Left lung (tissue), 8 donors: ENCODE results near the gene WBP2. TPM values are rescaled to one million over a fixed set of nuclear protein-coding genes. Genes with fewer than 3 reads are reported as not detected.

ENCODE experiments used
- polyA plus RNA-seq, 6 donors: library from polyadenylated mRNA; unstranded; fragments of 120-200 nt; gene quantifications; one replicate each; pipeline ENCODE4 v1.2.1, GENCODE V29; 2013; ENCODE audit not compliant: insufficient read length in 6 of 6
- total RNA-seq, 2 donors: library from RNA; stranded (reverse); fragmentation: NEBNext Ultra II Directional; extraction: Animal tissue kit (Norgen Biotek cat#: 25700); gene quantifications; one replicate each; pipeline ENCODE4 v1.2.1, GENCODE V29; 2021
- donor health status: DM: no; HTN: yes; CAD: no.
- donor health status: DM: no; HTN: no; CAD: no.

Gene WBP2
- total and polyA plus RNA-seq, 8 donors, result 64.1 to 132 (median 75.6) TPM

Other genes starting within 250 kb of the WBP2 start
- 1 to 10 TPM; 1.0 to 1.7 TPM for gene SMIM5, start 221.9 kb downstream of the WBP2 start, total RNA-seq
- gene SMIM5, start 221.9 kb downstream of the WBP2 start, polyA plus RNA-seq, result 1 to 10 TPM; 1.7 to 3.4 (median 2.4) TPM
- 10 to 100 TPM; 28.5 to 35.5 TPM for gene RECQL5, start 188.2 kb downstream of the WBP2 start, total RNA-seq
- 10 to 100 TPM; 28.9 to 43.0 (median 35.8) TPM for gene RECQL5, start 188.2 kb downstream of the WBP2 start, polyA plus RNA-seq
- 10 to 100 TPM; 58.9 to 80.8 TPM for gene SAP30BP, start 188.0 kb downstream of the WBP2 start, total RNA-seq
- 100 to 1,000 TPM in 5 of 6 donors, 10 to 100 TPM in 1; 97.7 to 111 (median 102) TPM for gene SAP30BP, start 188.0 kb downstream of the WBP2 start, polyA plus RNA-seq
- gene ITGB4, start 133.9 kb downstream of the WBP2 start, total RNA-seq, result 10 to 100 TPM; 44.1 to 54.8 TPM
- 10 to 100 TPM in 1 of 6 donors, 1 to 10 TPM in 5; 4.6 to 12.2 (median 8.9) TPM for gene ITGB4, start 133.9 kb downstream of the WBP2 start, polyA plus RNA-seq
- gene GALK1, start 90.1 kb downstream of the WBP2 start, total RNA-seq, result 10 to 100 TPM; 38.1 to 39.6 TPM
- gene GALK1, start 90.1 kb downstream of the WBP2 start, polyA plus RNA-seq, result 10 to 100 TPM; 10.3 to 19.2 (median 15.0) TPM
- gene UNK, start 70.5 kb downstream of the WBP2 start, total RNA-seq, result 10 to 100 TPM; 19.8 to 24.6 TPM
- 10 to 100 TPM; 48.4 to 54.6 (median 50.6) TPM for gene UNK, start 70.5 kb downstream of the WBP2 start, polyA plus RNA-seq
- gene UNC13D, start 10.9 kb downstream of the WBP2 start, total RNA-seq, result 10 to 100 TPM; 60.5 to 91.4 TPM
- gene UNC13D, start 10.9 kb downstream of the WBP2 start, polyA plus RNA-seq, result 10 to 100 TPM; 24.9 to 49.5 (median 36.6) TPM
- 10 to 100 TPM; 43.0 to 63.8 TPM for gene TRIM47, start 23.2 kb upstream of the WBP2 start, total RNA-seq
- gene TRIM47, start 23.2 kb upstream of the WBP2 start, polyA plus RNA-seq, result 10 to 100 TPM; 13.4 to 26.9 (median 20.3) TPM
- 10 to 100 TPM; 26.3 to 35.1 TPM for gene TRIM65, start 41.6 kb upstream of the WBP2 start, total RNA-seq
- 10 to 100 TPM; 15.8 to 30.9 (median 19.1) TPM for gene TRIM65, start 41.6 kb upstream of the WBP2 start, polyA plus RNA-seq
- 10 to 100 TPM; 80.5 to 81.8 TPM for gene MRPL38, start 49.5 kb upstream of the WBP2 start, total RNA-seq
- 10 to 100 TPM; 61.1 to 86.4 (median 71.7) TPM for gene MRPL38, start 49.5 kb upstream of the WBP2 start, polyA plus RNA-seq
- 10 to 100 TPM; 12.1 to 13.1 TPM for gene FBF1, start 85.7 kb upstream of the WBP2 start, total RNA-seq
- 10 to 100 TPM in 1 of 6 donors, 1 to 10 TPM in 5; 7.3 to 11.4 (median 8.7) TPM for gene FBF1, start 85.7 kb upstream of the WBP2 start, polyA plus RNA-seq
- 10 to 100 TPM; 81.0 TPM for gene ACOX1, start 123.8 kb upstream of the WBP2 start, total RNA-seq
- gene ACOX1, start 123.8 kb upstream of the WBP2 start, polyA plus RNA-seq, result 10 to 100 TPM; 25.6 to 34.5 (median 29.4) TPM
- 10 to 100 TPM; 19.3 to 20.7 TPM for gene TEN1, start 123.9 kb upstream of the WBP2 start, total RNA-seq
- 10 to 100 TPM; 24.5 to 32.2 (median 29.7) TPM for gene TEN1, start 123.9 kb upstream of the WBP2 start, polyA plus RNA-seq
- 1 to 10 TPM; 5.4 to 6.1 TPM for gene CDK3, start 145.5 kb upstream of the WBP2 start, total RNA-seq
- 10 to 100 TPM; 14.1 to 23.3 (median 21.0) TPM for gene CDK3, start 145.5 kb upstream of the WBP2 start, polyA plus RNA-seq
- 10 to 100 TPM; 29.1 to 44.8 TPM for gene EVPL, start 172.0 kb upstream of the WBP2 start, total RNA-seq
- 10 to 100 TPM; 23.3 to 53.1 (median 43.9) TPM for gene EVPL, start 172.0 kb upstream of the WBP2 start, polyA plus RNA-seq
- gene SRP68, start 217.2 kb upstream of the WBP2 start, total RNA-seq, result 10 to 100 TPM; 61.0 to 72.3 TPM
- 100 to 1,000 TPM in 2 of 6 donors, 10 to 100 TPM in 4; 95.0 to 104 (median 98.6) TPM for gene SRP68, start 217.2 kb upstream of the WBP2 start, polyA plus RNA-seq
- under 1 TPM in 1 of 2 donors, not detected in 1; 0.23 TPM for gene GALR2, start 219.4 kb upstream of the WBP2 start, total RNA-seq
- under 1 TPM in 2 of 6 donors, not detected in 4; 0.12 to 0.21 TPM for gene GALR2, start 219.4 kb upstream of the WBP2 start, polyA plus RNA-seq
- under 1 TPM in 1 of 2 donors, not detected in 1; 0.12 TPM for gene ZACN, start 223.8 kb upstream of the WBP2 start, total RNA-seq
- 10 to 100 TPM; 16.4 to 27.5 (median 18.0) TPM for gene ZACN, start 223.8 kb upstream of the WBP2 start, polyA plus RNA-seq
- gene EXOC7, start 248.5 kb upstream of the WBP2 start, total RNA-seq, result 100 to 1,000 TPM; 114 to 123 TPM
- 100 to 1,000 TPM; 147 to 178 (median 164) TPM for gene EXOC7, start 248.5 kb upstream of the WBP2 start, polyA plus RNA-seq